H1 (cell line): Measurements from ENCODE around the gene CNGA1.

Experiments
- CBX8 ChIP-seq: fragments of 300-800, 300-1000 bp; sonication (generic); IDR thresholded peaks from 2 replicates; pipeline ENCODE4 v1.7.1; 2016; ENCODE audit warnings: low read depth, low read length, borderline replicate concordance
- CTCF ChIP-seq, 3 experiments: IDR thresholded peaks; 1 replicate in 2 of 3; 2 replicates in 1 of 3; pipeline versions ENCODE4 v1.5.1 to v1.6.1; 2011; ENCODE audit warnings: low read length in 3 of 3, mild to moderate bottlenecking in 3 of 3, inconsistent platforms in 2 of 3, low read depth in 1 of 3, moderate library complexity in 1 of 3; ENCODE audit not compliant: insufficient read depth in 1 of 3; ENCODE audit errors: control extremely low read depth in 1 of 3
- KDM5A ChIP-seq: fragments of 200-600 bp; IDR thresholded peaks from 2 replicates; pipeline ENCODE4 v1.7.1; 2012; ENCODE audit warnings: mild to moderate bottlenecking, low read length, inconsistent platforms, mixed read lengths
- POLR2A ChIP-seq, 2 experiments: IDR thresholded peaks; 1 replicate in 1 of 2; 2 replicates in 1 of 2; pipeline ENCODE4 v1.6.1; 2011; ENCODE audit warnings: low read depth in 2 of 2, low read length in 2 of 2, mild to moderate bottlenecking in 2 of 2; ENCODE audit errors: control extremely low read depth in 1 of 2
- RFX5 ChIP-seq: IDR thresholded peaks from 2 replicates; pipeline ENCODE4 v1.6.1; 2011; ENCODE audit warnings: low read depth, low read length, improper control_type of control experiment, borderline replicate concordance
- TCF12 ChIP-seq: IDR thresholded peaks from 2 replicates; pipeline ENCODE4 v1.6.1; 2011; ENCODE audit warnings: low read depth, mild to moderate bottlenecking, low read length

- TF ChIP-seq CTCF (IDR thresholded peaks at IDR 0.05; ENCODE audit: control extremely low read depth in 1 of 3, insufficient read depth in 1 of 3, low read depth in 1 of 3, low read length in 3 of 3) (no peak), CBX8 (no peak), RFX5 (no peak), TCF12 (no peak), POLR2A (IDR thresholded peaks at IDR 0.05; ENCODE audit: control extremely low read depth in 1 of 2, low read depth in 2 of 2, low read length in 2 of 2) (no peak), KDM5A (no peak)
Observed at GRCh38 chr4:48025005-48025404, 8.5 kb upstream of the CNGA1 start.
